Vagina (tissue), 2 donors: ENCODE data around the gene MYCBPAP.

Source experiments
- POLR2AphosphoS5 ChIP-seq, 2 donors: sonication (generic); formaldehyde crosslinking; IDR thresholded peaks; one replicate each; pipeline ENCODE4 v1.9.0; 2017; ENCODE audit warnings: antibody characterized with exemption in 2 of 2, mild to moderate bottlenecking in 2 of 2, low read depth in 1 of 2; ENCODE audit not compliant: insufficient read depth in 1 of 2
- TF ChIP-seq, protein P1 (sequence below), 3 experiments: fragments of 450-650 bp in 2 of 3; fragments of 200-600 bp in 1 of 3; sonication (generic) in 1 of 3; IDR thresholded peaks; one replicate each; pipeline ENCODE4 v1.5.1; 2017 to 2019; ENCODE audit warnings: antibody characterized with exemption in 3 of 3, mild to moderate bottlenecking in 2 of 3, moderate library complexity in 2 of 3

DNA sequence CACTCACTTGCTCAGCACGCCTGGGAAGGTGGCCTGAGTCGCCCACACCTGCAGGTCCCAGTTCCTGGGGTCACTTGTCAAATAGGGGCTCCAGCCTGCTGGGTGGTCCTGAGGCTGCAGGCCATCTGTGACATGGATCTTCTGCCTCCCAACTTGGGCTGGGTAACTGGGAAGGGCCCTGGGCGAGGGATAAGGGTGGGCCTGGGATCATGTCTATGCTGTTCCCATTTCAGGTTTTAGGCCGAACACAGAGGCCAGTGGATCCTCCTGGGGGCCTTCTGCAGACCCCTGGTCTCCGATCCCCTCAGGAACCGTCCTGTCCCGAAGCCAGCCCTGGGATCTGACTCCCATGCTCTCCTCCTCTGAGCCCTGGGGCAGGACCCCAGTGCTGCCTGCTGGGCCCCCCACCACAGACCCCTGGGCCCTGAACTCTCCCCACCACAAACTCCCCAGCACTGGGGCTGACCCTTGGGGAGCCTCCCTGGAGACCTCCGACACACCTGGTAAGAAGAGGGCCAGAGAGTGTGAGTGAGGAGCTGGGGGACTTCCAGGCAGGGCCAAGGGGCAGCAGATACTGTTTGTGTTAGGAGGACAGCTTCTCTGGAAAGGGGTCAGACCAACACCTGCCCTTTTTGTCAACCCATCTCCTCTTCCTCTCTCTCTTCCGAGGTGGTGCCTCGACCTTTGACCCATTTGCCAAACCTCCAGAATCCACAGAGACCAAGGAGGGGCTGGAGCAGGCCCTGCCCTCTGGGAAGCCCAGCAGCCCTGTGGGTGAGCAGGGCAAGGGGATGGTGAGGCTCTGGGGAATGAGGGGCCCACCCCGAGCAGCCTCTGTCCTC is 32.5 kb downstream of the MYCBPAP start:
- TF ChIP-seq, protein P1, sequence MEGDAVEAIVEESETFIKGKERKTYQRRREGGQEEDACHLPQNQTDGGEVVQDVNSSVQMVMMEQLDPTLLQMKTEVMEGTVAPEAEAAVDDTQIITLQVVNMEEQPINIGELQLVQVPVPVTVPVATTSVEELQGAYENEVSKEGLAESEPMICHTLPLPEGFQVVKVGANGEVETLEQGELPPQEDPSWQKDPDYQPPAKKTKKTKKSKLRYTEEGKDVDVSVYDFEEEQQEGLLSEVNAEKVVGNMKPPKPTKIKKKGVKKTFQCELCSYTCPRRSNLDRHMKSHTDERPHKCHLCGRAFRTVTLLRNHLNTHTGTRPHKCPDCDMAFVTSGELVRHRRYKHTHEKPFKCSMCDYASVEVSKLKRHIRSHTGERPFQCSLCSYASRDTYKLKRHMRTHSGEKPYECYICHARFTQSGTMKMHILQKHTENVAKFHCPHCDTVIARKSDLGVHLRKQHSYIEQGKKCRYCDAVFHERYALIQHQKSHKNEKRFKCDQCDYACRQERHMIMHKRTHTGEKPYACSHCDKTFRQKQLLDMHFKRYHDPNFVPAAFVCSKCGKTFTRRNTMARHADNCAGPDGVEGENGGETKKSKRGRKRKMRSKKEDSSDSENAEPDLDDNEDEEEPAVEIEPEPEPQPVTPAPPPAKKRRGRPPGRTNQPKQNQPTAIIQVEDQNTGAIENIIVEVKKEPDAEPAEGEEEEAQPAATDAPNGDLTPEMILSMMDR (IDR thresholded peaks at IDR 0.05), result no peak
- TF ChIP-seq POLR2AphosphoS5 (IDR thresholded peaks at IDR 0.05; ENCODE audit: insufficient read depth in 1 of 2, low read depth in 1 of 2), result no peak
